Measurements from ENCODE around the gene PELI3.

The PELI3 gene

DNA sequence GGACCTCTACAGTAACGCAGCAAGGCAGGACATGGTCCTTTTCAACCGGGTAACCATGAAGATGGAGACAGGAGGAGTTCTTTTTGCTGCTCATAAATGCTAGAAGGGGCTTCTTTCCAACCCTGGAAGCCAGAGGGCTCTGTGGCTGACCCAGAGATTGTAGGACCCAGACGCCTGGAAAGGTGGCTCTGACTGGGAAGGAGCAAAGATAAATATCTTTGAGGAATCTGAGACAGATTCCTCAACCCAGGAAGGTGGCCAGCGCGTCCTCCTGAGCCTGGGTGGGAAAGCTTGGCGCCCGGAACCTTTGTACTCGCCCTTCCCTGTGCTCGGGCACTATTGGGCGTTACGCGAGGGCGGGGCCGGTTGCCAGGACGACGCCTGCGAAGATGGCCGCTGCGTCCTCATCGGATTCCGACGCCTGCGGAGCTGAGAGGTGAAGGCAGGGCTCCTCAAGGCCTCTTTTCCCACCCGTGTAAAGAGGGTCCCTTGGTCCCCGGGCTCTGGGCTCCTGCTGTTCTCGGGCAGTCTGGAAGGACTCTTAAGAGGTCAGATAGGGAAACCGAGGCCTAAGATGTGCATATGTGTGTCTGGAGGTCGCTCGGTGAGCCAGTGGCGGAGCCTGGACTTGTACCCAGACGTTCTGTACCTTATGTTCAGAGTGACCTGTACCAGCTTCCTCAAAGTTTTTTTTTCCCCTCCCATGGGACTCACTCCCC, 43.7 kb downstream of the PELI3 start, which contains the start of gene BBS1:
Gene BBS1, plus strand, starts transcription at position 365 of the 719 bp plus-strand sequence. Its CDS starts 25 bp downstream, at position 390.
- peak; percentile 91 for DNase-seq

DNA sequence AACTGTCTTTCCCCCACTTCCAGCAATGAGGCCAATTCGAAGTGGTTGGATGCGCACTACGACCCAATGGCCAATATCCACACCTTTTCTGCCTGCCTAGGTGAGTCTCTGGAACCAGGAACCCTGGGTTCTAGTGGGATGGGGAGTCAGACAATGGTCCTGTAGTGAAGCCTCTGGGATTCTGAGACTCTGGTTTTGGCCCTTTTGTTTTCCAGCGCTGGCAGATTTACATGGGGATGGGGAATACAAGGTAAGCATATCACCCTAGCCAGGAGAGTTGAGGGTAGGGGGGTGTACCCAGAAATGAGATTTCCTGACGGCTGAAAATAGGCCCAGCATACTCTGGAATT, 44.3 kb downstream of the PELI3 start:
- DNase-seq, result no peak

DNA sequence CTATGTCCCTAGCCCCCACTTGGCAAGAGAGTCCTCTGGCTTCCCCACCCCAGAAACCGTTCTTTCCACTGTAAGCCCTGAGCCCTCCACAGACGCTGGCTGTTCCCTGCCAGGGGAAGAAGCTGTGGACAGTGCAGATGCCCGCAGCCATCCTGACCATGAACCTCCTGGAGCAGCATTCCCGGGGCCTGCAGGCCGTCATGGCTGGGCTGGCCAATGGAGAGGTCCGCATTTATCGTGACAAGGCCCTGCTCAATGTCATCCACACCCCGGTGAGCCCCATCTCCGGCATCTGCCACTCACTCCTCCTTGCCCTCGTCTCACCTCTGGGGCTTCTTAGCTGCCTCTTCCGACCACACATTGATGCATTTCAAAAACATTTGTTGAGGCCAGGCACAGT, 56.9 kb downstream of the PELI3 start:
- DNase-seq, result no peak

DNA sequence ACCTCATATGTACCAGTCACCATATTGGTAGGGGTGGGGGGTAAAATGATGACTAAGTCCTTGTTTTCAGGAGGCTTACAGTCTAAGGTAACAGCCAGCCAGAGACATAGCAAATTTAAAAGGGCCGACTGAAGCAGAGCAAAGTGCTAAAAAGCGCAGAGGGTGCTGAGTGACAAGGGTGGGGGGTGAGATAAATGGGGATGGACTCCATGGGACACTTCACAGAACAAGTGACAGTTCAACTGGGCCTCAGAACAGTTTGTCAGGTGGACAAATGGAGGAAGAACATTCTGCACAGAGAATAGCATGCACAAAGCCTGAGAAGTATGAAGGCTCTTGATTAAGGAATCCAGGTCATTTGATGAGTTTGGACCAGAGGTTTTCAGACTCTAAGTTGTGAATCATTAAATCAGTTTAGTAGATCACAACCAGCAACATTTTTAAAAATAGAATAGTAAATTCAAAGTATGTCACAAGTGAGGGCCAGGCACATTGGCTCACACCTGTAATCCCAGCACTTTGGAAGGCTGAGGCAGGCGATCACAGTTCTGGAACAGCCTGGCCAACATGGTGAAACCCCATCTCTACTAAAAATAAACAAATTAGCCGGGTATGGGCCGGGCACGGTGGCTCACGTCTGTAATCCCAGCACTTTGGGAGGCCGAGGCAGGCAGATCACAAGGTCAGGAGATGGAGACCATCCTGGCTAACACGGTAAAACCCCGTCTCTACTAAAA, 57.8 kb downstream of the PELI3 start:
- no peak for DNase-seq

Measured in right hindlimb (tissue), 1 donor.